ENCODE measurements around the gene FIGLA. TPM values are rescaled to one million over a fixed set of nuclear protein-coding genes. Genes with fewer than 3 reads are reported as not detected.

FIGLA gene
- total RNA-seq, 1 donor from 2014 or later, result not detected

- Mint-ChIP-seq H3K4me3 (ENCODE audit: unreplicated experiment) (no peak overlapping the region), H3K27ac (ENCODE audit: unreplicated experiment) (no peak overlapping the region), H3K9me3 (ENCODE audit: unreplicated experiment) (peaks cover 11% of the 10 kb centered on the region), H3K36me3 (ENCODE audit: low read depth, unreplicated experiment) (no peaks in the 10 kb centered on the region), H3K27me3 (ENCODE audit: low read depth, unreplicated experiment) (peaks cover 48% of the 10 kb centered on the region), H3K4me1 (ENCODE audit: low read depth, unreplicated experiment) (peaks cover 6% of the 10 kb centered on the region)
- Histone ChIP-seq H3K27ac (ENCODE audit: low read depth, low read length) (no peak overlapping the region), H3K4me1 (ENCODE audit: insufficient read depth, low read length) (no peaks in the 10 kb centered on the region), H3K36me3 (ENCODE audit: insufficient read depth, low read length) (no peaks in the 10 kb centered on the region), H3K79me2 (ENCODE audit: insufficient read depth, low read length) (no peaks in the 10 kb centered on the region), H2AFZ (ENCODE audit: low read depth, low read length) (no peak overlapping the region), H3K4me3 (ENCODE audit: insufficient read depth, low read depth, low read length) (no peak overlapping the region), H3K9me3 (ENCODE audit: insufficient read depth, low read depth, low read length) (no peaks in the 10 kb centered on the region), H4K20me1 (ENCODE audit: insufficient read depth, low read length) (no peaks in the 10 kb centered on the region), H3K27me3 (ENCODE audit: insufficient read depth, low read length) (peaks cover 65% of the 10 kb centered on the region), H3K9ac (ENCODE audit: low read length) (no peak overlapping the region), H3K4me2 (ENCODE audit: low read length) (no peak overlapping the region)
- TF ChIP-seq, protein P1, sequence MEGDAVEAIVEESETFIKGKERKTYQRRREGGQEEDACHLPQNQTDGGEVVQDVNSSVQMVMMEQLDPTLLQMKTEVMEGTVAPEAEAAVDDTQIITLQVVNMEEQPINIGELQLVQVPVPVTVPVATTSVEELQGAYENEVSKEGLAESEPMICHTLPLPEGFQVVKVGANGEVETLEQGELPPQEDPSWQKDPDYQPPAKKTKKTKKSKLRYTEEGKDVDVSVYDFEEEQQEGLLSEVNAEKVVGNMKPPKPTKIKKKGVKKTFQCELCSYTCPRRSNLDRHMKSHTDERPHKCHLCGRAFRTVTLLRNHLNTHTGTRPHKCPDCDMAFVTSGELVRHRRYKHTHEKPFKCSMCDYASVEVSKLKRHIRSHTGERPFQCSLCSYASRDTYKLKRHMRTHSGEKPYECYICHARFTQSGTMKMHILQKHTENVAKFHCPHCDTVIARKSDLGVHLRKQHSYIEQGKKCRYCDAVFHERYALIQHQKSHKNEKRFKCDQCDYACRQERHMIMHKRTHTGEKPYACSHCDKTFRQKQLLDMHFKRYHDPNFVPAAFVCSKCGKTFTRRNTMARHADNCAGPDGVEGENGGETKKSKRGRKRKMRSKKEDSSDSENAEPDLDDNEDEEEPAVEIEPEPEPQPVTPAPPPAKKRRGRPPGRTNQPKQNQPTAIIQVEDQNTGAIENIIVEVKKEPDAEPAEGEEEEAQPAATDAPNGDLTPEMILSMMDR (IDR thresholded peaks at IDR 0.05; ENCODE audit: insufficient read depth, low read depth, low read length), result no peak
- TF ChIP-seq EZH2 (IDR thresholded peaks at IDR 0.05; ENCODE audit: insufficient read depth, low read length), result no peak
- no peak for FAIRE-seq
- no peak for DNase-seq (ENCODE audit: low read depth)
These were observed 3.0 kb upstream of the FIGLA start for GRCh38 chr2:70793450-70793849.

DNA sequence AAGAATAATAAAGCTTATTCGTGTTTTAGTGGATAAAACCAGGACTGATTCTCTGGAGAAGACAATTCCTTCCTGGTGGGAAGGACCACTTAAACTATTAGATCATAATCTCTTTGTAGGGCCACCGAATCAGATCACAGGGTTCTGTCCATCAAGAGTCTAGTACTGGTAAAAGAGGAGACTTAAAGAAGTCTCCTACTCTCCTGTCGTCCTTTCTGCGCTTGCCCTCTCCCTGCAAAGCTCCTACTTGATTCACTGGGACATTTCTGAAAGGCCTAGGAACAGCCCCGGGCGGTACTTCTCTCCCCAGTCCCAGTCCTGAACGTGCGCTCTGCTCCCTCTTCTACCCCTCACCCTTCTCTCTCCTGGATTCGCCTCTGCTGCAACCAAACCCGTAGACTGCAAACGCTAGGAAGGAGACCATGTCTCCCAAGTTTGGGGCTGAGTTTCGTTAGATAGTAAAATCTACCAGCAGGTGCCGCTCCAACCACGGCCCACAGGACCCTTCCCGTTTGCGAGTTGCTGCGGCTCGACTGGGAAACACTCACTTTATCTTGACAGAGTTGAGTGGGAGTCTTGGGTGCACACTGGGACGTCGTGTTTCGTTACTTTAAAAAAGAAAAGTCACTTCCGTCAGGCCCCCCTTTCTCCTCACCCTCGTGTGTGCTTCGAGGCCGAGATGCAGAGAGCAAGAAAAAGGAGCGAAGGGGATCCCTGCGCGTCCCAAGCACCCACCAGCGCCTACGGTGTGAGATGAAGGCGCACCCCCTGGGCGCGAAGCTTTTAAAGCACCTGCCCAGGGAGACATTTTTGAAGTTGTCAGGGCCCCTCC, 923 bp downstream of the FIGLA start:
- Mint-ChIP-seq H3K9me3 (ENCODE audit: unreplicated experiment) (peaks cover 8% of the 10 kb centered on the region), H3K27me3 (ENCODE audit: low read depth, unreplicated experiment) (peaks cover 70% of the 10 kb centered on the region)

More for the DNA sequence above, 923 bp downstream of the FIGLA start:
- no peaks in the 10 kb centered on the region for H3K9me3 ChIP-seq (ENCODE audit: insufficient read depth, low read depth, low read length)
- H3K27ac Mint-ChIP-seq (ENCODE audit: unreplicated experiment), result peak overlapping the region; percentile 44
- no peak overlapping the region for H3K9ac ChIP-seq (ENCODE audit: low read length)
- FAIRE-seq (no peak), DNase-seq (ENCODE audit: low read depth) (peak; percentile 32)
- H3K4me1 ChIP-seq (ENCODE audit: insufficient read depth, low read length), result no peaks in the 10 kb centered on the region
- H4K20me1 ChIP-seq (ENCODE audit: insufficient read depth, low read length), result no peaks in the 10 kb centered on the region
- no peaks in the 10 kb centered on the region for H3K36me3 ChIP-seq (ENCODE audit: insufficient read depth, low read length)
- no peaks in the 10 kb centered on the region for H3K79me2 ChIP-seq (ENCODE audit: insufficient read depth, low read length)
- peak overlapping the region; percentile 77 for H3K4me2 ChIP-seq (ENCODE audit: low read length)
- no peak overlapping the region for H3K27ac ChIP-seq (ENCODE audit: low read depth, low read length)
- peaks cover 6% of the 10 kb centered on the region for H3K4me1 Mint-ChIP-seq (ENCODE audit: low read depth, unreplicated experiment)
- peak overlapping the region; percentile 74 for H3K4me3 Mint-ChIP-seq (ENCODE audit: unreplicated experiment)
- H3K27me3 ChIP-seq (ENCODE audit: insufficient read depth, low read length), result peaks cover 62% of the 10 kb centered on the region
- H3K4me3 ChIP-seq (ENCODE audit: insufficient read depth, low read depth, low read length), result peak overlapping the region; percentile 45
- H3K36me3 Mint-ChIP-seq (ENCODE audit: low read depth, unreplicated experiment), result no peaks in the 10 kb centered on the region
- TF ChIP-seq EZH2 (IDR thresholded peaks at IDR 0.05; ENCODE audit: insufficient read depth, low read length), result no peak
- TF ChIP-seq, protein P1 (IDR thresholded peaks at IDR 0.05; ENCODE audit: insufficient read depth, low read depth, low read length), result peak; percentile 53
- no peak overlapping the region for H2AFZ ChIP-seq (ENCODE audit: low read depth, low read length)

Data from astrocyte (in vitro differentiated cells and primary cell).